NT2/D1 (cell line): ENCODE measurements around the gene LZTFL1.

Source experiments
- SUZ12 ChIP-seq: IDR thresholded peaks from 2 replicates; pipeline ENCODE4 v1.6.1; 2011; ENCODE audit not compliant: insufficient read length, insufficient read depth; ENCODE audit errors: extremely low read depth
- YY1 ChIP-seq: IDR thresholded peaks from 2 replicates; pipeline ENCODE4 v1.6.1; 2011; ENCODE audit not compliant: insufficient read length, insufficient read depth

GRCh38 chr3:45861043-45861719 lies 19.3 kb upstream of the LZTFL1 start:
- TF ChIP-seq SUZ12 = no peak
- TF ChIP-seq YY1 = no peak
